GM12891 (cell line): ENCODE results near the gene SEMA4G.

ENCODE experiments used
- PAX5 ChIP-seq: IDR thresholded peaks from 2 replicates; pipeline ENCODE4 v1.6.1; 2011; ENCODE audit warnings: low read length, moderate library complexity, mild to moderate bottlenecking; ENCODE audit not compliant: insufficient read depth, severe bottlenecking
- POLR2A ChIP-seq: IDR thresholded peaks from 2 replicates; pipeline ENCODE4 v1.6.1; 2011; ENCODE audit warnings: low read depth, low read length, control low read depth
- POLR2AphosphoS5 ChIP-seq: IDR thresholded peaks from 2 replicates; pipeline ENCODE4 v1.6.1; 2011; ENCODE audit warnings: low read depth, low read length, control low read depth
- SPI1 ChIP-seq: IDR thresholded peaks from 2 replicates; pipeline ENCODE4 v1.6.1; 2011; ENCODE audit warnings: low read depth, low read length, control low read depth
- TAF1 ChIP-seq: IDR thresholded peaks from 2 replicates; pipeline ENCODE4 v1.6.1; 2011; ENCODE audit warnings: low read depth, low read length, control low read depth

- no peak for TF ChIP-seq TAF1
- TF ChIP-seq POLR2A, result no peak
- no peak for TF ChIP-seq SPI1
- TF ChIP-seq POLR2AphosphoS5, result no peak
- TF ChIP-seq PAX5, result no peak
These were observed 44.1 kb downstream of the SEMA4G start for GRCh38 chr10:101013365-101013825.
